HG02973 (cell line): ENCODE measurements around the gene RGS7.

Source experiments
- ATAC-seq: cut with Tn5 transposase; IDR thresholded peaks from one replicate; pipeline ENCODE4 v1.9.1; 2021; ENCODE audit warnings: moderate library complexity; ENCODE audit not compliant: unreplicated experiment

RGS7 gene

DNA sequence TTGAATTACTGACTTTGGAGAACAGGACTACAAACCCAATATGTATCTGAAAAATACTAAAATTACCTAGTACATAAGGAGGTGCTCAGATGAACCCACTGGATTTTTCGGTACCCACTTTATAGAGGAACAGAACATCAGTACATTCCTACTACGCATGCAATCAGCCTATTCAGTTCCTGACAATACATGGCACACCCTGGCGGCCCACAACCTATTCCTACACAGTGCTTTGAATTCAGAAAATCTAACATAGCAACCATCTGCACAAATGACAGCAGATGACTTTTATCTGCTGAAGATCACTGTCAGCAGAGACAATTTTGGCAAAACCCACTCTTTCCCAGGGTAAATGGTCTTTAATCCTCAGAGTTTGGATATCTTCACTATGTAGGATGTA lies 487.9 kb downstream of the RGS7 start:
- no peak for ATAC-seq

DNA sequence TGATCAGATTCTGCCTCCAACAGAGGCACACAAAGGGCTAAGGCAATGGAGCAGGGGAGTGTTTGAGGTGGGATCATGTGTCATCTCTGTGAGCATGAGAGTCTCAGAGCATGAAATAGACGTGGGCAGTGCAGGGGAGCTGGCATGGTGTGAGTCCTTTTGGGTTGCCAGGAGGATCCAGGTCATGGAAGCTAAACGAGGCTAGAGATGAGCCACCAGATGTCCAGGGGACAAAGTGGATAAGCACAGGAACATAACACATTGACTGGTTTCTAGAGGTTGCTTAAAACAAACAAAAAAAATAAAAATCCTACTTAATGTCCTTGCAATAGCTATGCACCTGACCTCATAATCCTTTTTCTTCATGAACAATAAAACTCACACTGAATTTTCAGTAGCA lies 490.3 kb downstream of the RGS7 start:
- ATAC-seq = no peak

DNA sequence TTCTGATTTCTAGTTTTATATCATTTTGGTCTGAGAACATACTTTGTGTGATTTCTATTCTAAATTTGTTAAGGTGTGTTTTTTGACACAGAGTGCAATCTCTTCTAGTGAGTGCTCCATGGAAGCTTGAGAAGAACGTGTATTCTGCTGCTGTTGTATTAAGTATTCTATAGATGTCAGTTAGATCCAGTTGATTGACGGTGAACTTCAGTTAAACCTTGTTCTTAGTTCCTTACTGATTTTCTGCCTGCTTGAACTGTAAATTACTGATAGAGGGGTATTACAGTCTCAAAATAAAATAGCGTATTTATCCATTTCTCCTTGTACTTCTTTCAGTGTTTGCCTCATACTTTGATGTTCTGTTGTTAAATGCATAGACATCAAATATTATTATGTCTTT lies 497.0 kb downstream of the RGS7 start:
- ATAC-seq = no peak

DNA sequence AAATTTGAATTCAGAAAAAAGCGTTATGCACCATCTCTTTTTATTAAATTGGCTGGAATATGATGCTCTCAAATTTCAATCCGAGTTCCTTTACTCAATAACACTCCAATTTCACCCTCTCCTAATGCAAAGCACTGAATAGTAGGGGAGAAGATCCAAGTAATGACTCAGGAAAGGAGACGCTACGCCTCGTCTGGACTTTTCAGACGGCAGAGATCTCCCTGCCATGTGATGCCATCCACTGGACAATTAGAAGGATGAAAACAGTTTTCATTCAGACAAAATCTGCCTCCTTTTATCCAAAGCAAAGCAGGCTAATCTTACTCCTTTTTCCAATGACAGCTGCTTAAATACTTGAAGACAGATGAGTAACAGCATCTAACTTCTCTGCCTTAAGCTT lies 502.6 kb downstream of the RGS7 start:
- no peak for ATAC-seq

DNA sequence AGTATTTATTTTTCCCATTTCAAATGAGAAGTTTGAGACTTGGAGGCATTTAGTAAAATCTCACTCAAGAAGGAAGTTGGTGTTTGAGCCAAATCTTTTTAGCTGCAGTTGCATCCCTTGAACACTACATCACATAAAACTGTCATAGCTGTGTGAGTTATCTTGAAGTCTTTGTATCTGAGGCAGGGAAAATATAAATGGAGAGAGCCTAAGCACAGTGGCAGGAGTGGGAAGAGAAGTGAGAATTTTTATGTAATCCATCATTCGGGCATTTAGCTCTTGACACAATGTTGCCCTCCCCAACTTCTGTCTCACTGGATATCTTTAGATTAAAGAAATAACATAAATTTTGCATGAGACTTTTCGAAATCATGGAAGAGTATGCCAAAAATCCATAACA lies 509.7 kb downstream of the RGS7 start:
- ATAC-seq = no peak

DNA sequence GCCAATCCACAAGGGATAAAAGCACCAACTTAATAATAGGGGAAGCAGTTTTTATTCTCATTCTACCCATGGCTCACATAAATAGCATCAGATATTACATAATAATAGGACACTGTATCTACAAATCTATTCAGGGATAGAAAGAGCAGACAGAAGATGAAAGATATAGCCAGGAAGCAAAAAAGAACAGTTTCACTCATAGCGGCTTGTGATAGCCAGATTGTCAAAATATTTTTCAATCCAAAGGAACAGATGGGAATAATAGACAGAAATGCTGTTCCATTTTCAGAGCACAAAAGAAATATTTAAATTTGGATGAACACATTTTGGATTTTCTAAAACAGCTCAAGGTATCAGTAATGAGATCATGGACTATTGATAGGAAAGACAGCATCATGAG lies 512.5 kb downstream of the RGS7 start:
- no peak for ATAC-seq

DNA sequence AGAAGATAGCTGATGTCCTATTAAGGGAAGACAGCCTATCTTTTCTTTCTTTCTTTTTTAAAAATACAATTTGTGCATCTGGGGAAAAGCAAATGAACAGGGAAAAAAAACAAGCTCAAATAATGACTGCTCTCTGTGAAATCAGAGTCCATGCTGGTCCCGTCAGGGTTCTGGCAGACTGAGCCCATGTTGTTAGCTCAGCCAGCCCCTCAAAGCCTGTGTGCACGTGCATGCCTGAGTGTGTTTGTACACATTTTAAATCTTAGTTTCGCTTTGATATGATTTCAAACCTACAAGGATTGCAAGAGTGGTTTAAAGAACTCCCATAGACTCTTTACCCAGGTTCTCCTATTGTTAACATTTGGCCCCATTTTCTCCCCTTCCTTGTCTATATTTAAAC lies 513.2 kb downstream of the RGS7 start:
- ATAC-seq = no peak

DNA sequence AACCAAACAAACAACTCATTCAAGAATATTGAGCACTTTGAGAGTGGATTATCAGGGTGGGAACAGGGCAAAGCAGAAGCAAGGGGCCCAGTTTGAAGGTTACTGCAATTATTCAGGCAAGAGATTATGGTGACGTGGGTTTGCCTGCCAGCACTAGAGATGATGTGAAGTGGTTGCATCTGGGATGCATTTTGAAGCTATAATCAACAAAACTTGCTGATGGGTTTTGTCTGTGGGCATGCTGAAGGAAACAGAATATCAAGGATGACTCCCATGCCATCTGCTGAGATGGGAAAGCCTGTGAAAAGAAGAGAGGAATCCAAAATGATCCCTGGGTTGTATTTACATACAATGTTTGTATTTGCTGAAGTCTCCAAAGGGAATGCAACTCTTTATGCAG lies 520.7 kb downstream of the RGS7 start:
- no peak for ATAC-seq

DNA sequence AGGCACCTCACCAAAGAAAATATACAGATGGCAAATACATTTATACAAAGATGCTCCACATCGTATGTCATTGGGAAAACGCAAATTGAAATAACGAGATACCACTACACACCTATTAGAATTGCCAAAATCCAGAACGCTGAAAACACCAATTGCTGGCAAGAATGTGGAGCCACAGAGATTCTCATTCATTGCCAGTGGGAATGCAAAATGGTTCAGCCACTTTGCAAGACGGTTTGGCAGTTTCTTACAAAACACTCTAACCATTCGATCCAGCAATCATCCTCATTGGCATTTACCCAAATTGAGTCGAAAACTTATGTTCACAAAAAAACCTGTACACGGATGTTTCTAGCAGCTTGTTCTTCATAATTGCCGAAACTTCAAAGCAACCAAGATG lies 521.7 kb downstream of the RGS7 start:
- ATAC-seq = no peak

DNA sequence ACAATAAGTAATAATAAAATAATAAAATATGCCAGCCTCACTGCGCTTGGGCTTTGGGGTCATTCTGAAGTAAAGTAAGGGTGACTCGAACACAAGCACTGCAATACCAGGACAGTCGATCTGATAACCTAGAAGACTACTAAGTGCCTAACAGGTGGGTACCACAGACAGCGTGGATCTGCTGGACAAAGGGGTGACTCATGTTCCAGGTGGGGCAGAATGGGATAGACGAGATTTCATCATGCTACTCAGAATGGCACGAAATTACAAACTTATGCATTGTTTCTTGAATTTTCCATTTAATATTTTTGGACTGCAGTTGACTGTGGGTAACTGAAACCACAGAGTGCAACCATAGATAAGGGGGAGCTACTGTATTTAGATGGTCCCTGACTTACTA lies 523.9 kb downstream of the RGS7 start:
- ATAC-seq = no peak

DNA sequence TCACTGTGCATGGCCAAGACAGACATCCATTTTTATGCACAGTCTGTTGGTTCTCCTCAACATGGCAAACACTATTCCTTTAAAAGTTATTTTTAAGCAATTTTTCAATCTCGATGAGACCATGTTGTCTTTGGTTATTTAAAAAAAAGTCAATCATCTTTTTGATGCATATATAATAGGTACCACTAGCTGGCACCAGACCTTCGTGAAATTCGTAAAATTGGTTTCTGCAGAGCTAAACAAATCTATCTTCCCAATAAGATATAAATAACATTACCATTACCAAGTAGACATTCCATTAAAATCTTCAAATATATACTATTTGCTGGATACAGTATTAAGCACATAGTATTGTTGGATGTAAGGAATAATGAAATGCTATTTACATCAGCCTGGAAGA lies 525.1 kb downstream of the RGS7 start:
- ATAC-seq = no peak

DNA sequence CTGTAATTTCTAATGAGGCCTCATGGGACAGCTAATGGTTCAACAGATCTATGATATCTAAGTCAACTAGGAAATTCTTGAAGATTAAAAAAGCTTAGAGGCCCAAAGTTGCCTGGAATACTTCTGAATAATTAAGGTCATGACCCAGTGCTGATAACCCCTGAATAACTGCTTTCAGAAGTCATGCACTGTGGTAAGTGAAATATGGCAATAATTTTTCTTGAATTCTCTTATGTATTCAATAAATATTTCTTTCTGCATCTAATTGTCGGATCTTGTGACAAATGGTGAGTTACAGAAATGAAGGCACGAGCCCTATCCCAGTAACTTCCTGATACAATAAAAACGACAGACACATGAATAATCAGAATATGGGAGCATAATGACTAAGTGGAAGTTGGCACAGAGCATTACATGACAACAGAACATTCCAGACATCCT lies 525.8 kb downstream of the RGS7 start:
- ATAC-seq = no peak

DNA sequence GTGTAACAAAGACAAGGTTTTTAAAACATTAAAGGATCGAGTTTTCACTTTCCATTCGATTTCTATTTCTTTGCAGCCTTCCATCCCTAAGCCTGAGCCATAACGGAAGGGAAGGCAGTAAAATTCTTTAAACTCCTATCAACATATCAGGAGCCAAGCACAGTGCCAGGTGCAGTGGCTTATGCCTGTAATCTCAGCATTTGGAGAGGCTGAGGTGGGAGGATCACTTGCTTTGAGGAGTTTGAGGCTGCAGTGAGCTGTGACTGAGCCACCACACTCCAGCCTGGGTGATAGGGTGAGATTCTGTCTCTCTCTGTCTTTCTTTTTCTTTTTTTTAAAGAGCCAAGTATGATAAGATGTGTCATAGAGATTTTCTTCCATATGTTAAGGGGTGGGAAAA lies 527.5 kb downstream of the RGS7 start:
- no peak for ATAC-seq

DNA sequence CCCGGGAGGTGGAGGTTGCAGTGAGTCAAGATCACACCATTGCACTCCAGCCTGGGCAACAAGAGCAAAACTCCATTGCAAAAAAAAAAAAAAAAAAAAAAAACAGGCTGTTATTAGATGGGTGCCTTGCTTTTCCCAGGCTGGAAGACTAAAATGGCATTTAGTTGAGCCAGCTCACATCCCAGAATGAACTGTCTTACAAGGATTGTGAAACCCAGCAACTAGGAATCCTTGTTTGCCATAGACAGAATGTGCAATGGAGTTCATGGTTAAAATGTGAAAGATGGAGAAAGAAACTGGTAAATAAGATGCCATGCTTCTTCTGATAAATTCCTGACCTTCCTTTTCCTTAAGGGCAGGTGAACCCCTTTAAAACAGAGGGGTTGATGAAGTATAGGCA lies 529.2 kb downstream of the RGS7 start:
- no peak for ATAC-seq

DNA sequence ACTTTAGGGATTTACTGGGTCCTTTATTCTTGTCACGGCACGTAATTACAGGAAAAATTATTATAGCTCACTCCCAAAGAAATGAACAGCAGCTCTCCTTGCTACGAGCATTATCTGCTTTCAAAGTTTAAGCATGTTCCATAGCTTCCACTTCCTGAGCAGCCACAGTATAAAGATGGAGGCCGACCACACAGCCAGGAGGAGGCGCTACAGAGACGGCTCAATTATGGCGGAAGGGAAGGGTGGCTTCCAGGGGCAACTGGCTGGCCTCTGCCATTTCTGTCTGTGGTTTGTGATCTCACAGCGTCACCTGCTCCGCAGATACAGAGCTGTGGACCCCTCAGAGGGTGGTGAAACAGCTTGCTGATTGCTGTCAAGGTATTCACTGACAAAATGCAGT lies 532.8 kb downstream of the RGS7 start:
- ATAC-seq = no peak

DNA sequence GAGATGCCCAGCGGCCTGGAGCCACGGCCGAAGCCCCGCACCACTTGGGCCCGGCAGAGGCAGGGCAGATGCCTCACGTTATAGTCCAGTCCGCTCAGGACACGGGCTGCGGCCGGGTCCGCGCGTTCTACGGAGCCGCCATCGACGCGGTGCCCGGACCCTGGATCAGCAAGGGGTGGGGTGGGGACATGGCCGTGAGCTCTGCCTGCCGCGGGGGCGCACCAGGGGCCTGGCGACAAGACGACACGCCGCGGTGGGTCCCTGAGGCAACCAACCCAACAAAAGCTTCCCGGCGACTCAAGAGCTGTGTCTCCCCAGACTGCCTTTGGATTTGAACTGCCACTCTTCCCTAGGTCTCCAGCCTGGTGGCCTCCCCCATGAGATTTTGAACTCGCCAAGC lies 533.6 kb downstream of the RGS7 start:
- ATAC-seq = no peak

DNA sequence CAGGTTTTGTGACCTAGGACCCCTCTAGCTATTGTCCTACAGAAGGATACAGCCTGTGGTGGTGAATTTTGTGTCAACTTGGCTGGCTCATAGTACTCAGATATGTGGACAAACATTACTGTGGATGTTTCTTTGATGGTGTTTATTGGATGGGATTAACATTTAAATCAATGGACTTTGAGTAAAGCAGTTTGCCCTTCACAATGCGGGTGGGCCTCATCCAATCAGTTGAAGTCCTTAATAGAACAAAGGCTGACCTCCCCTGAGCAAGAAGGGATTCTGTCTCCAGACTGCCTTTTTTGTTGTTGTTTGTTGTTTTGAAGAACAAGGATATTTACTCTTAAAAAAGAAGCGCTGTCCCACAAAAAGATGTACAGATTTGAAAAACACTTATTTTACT lies 535.1 kb downstream of the RGS7 start:
- no peak for ATAC-seq

DNA sequence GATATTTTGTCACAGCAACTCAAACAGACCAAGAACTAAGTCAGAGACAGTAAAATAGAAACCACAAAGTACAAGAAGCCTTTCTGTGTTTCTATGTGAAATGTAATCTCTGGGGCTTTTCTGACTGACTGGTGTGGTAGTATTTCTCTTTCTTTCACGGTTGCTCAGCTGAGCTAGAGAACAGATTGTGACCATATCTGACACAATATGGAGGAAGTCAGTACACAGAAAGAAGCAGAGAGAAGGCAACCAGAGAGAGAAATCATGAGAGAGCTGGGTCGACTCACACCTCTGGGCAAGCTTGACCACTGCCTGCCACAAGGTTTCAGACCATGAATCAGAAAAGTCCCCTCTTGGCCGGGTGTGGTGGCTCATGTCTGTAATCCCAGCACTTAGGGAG lies 536.2 kb downstream of the RGS7 start:
- ATAC-seq = no peak

DNA sequence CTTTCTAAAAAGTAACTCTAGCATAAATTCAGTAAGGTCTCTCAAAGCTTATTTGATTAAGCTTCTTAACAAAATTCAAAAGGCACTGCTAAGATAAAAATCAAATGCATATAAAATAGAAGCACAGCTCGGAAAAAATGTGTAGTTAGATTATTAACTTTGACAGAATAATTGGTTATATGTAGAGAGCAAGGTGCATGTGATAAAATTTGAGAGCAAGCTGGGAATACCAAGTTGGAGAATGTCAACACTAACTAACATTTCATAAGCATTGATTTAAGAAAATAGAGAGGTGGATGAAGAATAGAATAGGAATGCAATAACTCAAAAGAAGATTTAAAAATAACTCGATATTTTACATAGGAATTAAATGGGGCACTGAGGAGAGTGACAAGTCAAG lies 540.5 kb downstream of the RGS7 start:
- ATAC-seq = no peak

DNA sequence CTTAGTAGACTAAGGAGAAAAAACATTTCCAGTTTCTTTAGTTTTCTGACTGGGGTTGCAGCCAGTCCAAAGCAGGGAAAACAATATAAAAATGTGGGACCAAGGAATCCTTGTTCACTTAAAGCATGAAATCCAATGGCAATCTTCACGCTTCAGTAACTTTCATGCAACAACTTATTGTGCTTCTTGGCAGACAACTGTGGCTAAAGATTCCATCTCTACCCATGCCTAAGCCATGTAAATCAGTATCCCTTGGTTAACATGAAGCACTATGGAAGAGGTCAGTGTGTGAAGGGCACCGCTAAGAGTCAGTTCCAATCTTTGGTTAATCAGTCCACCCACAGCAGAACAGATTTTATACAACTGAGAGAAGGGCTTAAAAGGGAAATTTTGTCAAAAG lies 543.3 kb downstream of the RGS7 start:
- no peak for ATAC-seq

DNA sequence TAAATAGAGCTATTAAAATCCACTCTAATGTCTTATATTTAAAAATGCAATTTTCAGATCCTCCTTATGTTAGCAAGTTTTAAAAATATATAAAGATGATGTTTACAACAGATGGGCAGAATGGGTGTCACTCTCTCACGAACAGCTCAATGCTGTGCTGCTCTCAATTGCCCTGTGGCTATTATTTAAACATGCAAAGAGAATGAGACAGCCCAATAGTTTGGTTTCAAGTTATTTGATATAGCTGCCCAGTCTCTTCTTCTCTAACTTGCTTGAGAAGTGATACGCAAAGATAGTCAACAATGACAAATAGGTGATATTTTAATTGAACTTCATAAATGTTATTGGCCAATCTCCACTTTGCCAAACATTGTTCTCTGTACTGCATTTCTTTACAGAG lies 545.7 kb downstream of the RGS7 start:
- no peak for ATAC-seq

DNA sequence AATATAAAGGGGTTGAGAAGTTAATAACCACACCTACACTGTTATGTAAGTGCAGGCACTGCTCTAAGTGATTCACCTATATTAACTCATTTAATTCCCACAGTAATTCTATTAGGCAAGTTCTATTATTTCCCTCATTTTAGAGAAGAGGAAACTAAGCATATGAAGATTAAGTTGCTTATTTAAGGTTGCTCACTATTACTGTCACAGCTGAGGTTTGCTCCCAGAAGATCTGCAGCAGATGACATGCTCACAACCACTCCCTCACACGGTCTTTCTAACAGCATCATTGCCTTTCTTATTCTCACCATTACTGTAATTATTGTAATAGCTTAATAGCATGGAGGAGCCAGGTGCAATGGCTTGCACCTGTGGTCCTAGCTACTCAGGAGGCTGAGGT lies 548.6 kb downstream of the RGS7 start:
- ATAC-seq = no peak

DNA sequence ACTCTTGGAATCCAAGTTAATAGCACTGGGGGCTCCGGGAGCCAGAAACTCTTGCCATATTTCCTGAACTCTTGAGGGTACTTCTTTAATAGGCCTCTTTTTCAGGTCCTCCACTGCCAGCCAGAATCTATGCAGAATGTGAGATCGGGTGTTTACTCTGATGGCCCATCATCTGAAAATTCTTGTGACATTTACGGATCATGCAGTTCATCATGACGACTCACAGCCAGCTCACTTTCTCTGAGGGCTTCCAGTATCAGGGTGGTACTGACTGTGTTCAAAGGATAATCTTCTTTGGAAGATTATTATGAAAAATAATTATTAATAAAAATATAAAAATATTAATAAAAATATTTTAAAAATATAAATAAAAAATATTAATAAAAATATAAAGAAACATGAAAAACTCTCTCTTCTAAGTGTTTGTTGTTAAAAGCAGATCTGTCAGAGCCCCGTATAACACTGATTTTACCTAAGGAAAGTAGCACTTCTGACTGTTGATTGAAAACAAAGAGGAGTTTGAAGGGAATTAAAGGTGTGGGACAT lies 550.7 kb downstream of the RGS7 start:
- ATAC-seq = no peak

DNA sequence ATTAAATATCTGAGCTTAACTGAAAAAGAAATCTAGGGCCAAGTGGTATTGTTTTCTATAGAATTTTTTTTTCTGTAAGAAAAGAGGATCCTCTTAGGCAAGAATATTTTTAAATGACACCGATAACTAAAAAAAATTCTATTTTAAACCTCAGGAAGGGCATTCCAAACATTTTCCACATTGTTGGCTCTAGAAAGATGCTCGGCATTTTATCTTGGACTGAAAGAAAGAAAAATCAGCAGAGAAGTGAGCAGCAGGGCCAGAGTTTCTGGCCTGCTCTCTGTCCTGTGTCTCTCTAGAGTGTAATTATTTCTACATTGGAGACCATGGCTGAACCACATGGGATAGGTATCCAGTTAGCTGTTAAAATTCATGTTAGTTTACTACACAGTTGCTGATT lies 552.5 kb downstream of the RGS7 start:
- no peak for ATAC-seq
